Retina (tissue), 1 donor: ENCODE data around the gene RRBP1.
"Not testable (repeated sequence)": the region's sequence is repeated elsewhere in the genome, so short reads cannot be mapped to it uniquely, and the experiment has no call there.

Source experiments
- DNase-seq: peaks from one replicate; pipeline ENCODE4 v3.0.0-alpha.2; 2016

The RRBP1 gene

GRCh38 chr20:17709361-17710293 lies 27.6 kb upstream of the RRBP1 start:
- no peak for DNase-seq

GRCh38 chr20:17708675-17709360 lies 26.8 kb upstream of the RRBP1 start:
- DNase-seq, result no peak

GRCh38 chr20:17707951-17708350 lies 25.9 kb upstream of the RRBP1 start:
- not testable (repeated sequence) for DNase-seq

- DNase-seq, result no peak
Measured at GRCh38 chr20:17706632-17707031, 24.6 kb upstream of the RRBP1 start.

- DNase-seq, result no peak
Measured at GRCh38 chr20:17705916-17706315, 23.9 kb upstream of the RRBP1 start.

- DNase-seq, result no peak
Measured at GRCh38 chr20:17704589-17705317, 22.7 kb upstream of the RRBP1 start.

GRCh38 chr20:17701826-17702225 lies 19.8 kb upstream of the RRBP1 start:
- no peak for DNase-seq

GRCh38 chr20:17700637-17701036 lies 18.6 kb upstream of the RRBP1 start:
- no peak for DNase-seq

- no peak for DNase-seq
Measured at GRCh38 chr20:17699931-17700351, 17.9 kb upstream of the RRBP1 start, which contains the start of gene BANF2. Gene BANF2, plus strand, starts transcription at chr20:17699966. Its CDS starts 25,060 bp downstream, at chr20:17725026.

GRCh38 chr20:17698384-17698783 lies 16.3 kb upstream of the RRBP1 start:
- DNase-seq, result no peak

- DNase-seq, result no peak
Measured at GRCh38 chr20:17697171-17697570, 15.1 kb upstream of the RRBP1 start.

- DNase-seq, result no peak
Measured at GRCh38 chr20:17696287-17696686, 14.2 kb upstream of the RRBP1 start.

GRCh38 chr20:17694767-17695166 lies 12.7 kb upstream of the RRBP1 start:
- no peak for DNase-seq

GRCh38 chr20:17693444-17694001 lies 11.5 kb upstream of the RRBP1 start:
- DNase-seq, result no peak

- DNase-seq, result no peak
Measured at GRCh38 chr20:17691758-17692157, 9.7 kb upstream of the RRBP1 start.

GRCh38 chr20:17690144-17690543 lies 8.1 kb upstream of the RRBP1 start:
- no peak for DNase-seq

- DNase-seq, result no peak
Measured at GRCh38 chr20:17688965-17689364, 6.9 kb upstream of the RRBP1 start.

- no peak for DNase-seq
Measured at GRCh38 chr20:17687800-17688199, 5.8 kb upstream of the RRBP1 start.

GRCh38 chr20:17685168-17685567 lies 3.1 kb upstream of the RRBP1 start:
- DNase-seq, result no peak

- no peak for DNase-seq
Measured at GRCh38 chr20:17684077-17684888, 2.2 kb upstream of the RRBP1 start.

GRCh38 chr20:17683218-17684076 lies 1.4 kb upstream of the RRBP1 start:
- DNase-seq, result no peak
